HL-60 (cell line): Measurements from ENCODE around the gene APMAP.
"Not testable (repeated sequence)": the region's sequence is repeated elsewhere in the genome, so short reads cannot be mapped to it uniquely, and the experiment has no call there.

ENCODE experiments used
- DNase-seq, 2 experiments: peaks; one replicate each; pipeline ENCODE4 v3.0.0-alpha.2; 2010 to 2020; ENCODE audit warnings: low read depth in 1 of 2, low spot score in 1 of 2
- H3K27ac ChIP-seq: fragments of 250-450 bp; sonication (Bioruptor Pico); replicated peaks from 2 replicates; pipeline ENCODE4 v1.5.1; 2020; ENCODE audit warnings: mild to moderate bottlenecking, moderate library complexity
- H3K27me3 ChIP-seq: fragments of 250-450 bp; sonication (Bioruptor Pico); 2 replicates; pipeline ENCODE4 v1.5.1; 2021; ENCODE audit warnings: mild to moderate bottlenecking, moderate library complexity; ENCODE audit not compliant: insufficient read depth, poor library complexity, severe bottlenecking
- H3K4me3 ChIP-seq: replicated peaks from 2 replicates; pipeline ENCODE4 v1.5.1; 2011; ENCODE audit warnings: mild to moderate bottlenecking, control low read depth, low read length; ENCODE audit not compliant: insufficient read depth
- CTCF ChIP-seq: IDR thresholded peaks from one replicate; pipeline ENCODE4 v1.5.1; 2011; ENCODE audit warnings: low read length, control low read depth, inconsistent platforms; ENCODE audit not compliant: insufficient read depth
- GABPA ChIP-seq: IDR thresholded peaks from 2 replicates; pipeline ENCODE4 v1.6.1; 2012; ENCODE audit warnings: low read depth
- POLR2AphosphoS5 ChIP-seq: IDR thresholded peaks from 2 replicates; pipeline ENCODE4 v1.6.1; 2012; ENCODE audit warnings: low read depth
- REST ChIP-seq: IDR thresholded peaks from 2 replicates; pipeline ENCODE4 v1.6.1; 2012; ENCODE audit warnings: low read depth; ENCODE audit not compliant: insufficient replicate concordance
- SPI1 ChIP-seq: IDR thresholded peaks from 2 replicates; pipeline ENCODE4 v1.6.1; 2012; ENCODE audit warnings: low read depth, mild to moderate bottlenecking, borderline replicate concordance

Gene APMAP

GRCh38 chr20:24929867-24930723 lies 62.5 kb downstream of the APMAP start:
- peak in 1 of 2 experiments; percentile 64 for DNase-seq
- not testable (repeated sequence) for H3K4me3 ChIP-seq, H3K27me3 ChIP-seq
- peak overlapping the region; percentile 42 for H3K27ac ChIP-seq

- not testable (repeated sequence) for H3K4me3 ChIP-seq, DNase-seq, H3K27ac ChIP-seq, H3K27me3 ChIP-seq
Observed at GRCh38 chr20:24929259-24929658, 63.3 kb downstream of the APMAP start.

- DNase-seq, H3K27ac ChIP-seq, H3K4me3 ChIP-seq, H3K27me3 ChIP-seq: not testable (repeated sequence)
Observed at GRCh38 chr20:24920706-24921105, 71.8 kb downstream of the APMAP start.

- not testable (repeated sequence) for H3K4me3 ChIP-seq, H3K27ac ChIP-seq, DNase-seq, H3K27me3 ChIP-seq
Observed at GRCh38 chr20:24919665-24920064, 72.9 kb downstream of the APMAP start.

GRCh38 chr20:24918579-24919566 lies 73.7 kb downstream of the APMAP start:
- Histone ChIP-seq H3K4me3 (no peak overlapping the region), H3K27me3 (no peaks in the 10 kb centered on the region), H3K27ac (no peak overlapping the region)
- no peak for DNase-seq
- no peak for TF ChIP-seq GABPA
- no peak for TF ChIP-seq POLR2AphosphoS5
- no peak for TF ChIP-seq SPI1
- no peak for TF ChIP-seq REST
- no peak for TF ChIP-seq CTCF

GRCh38 chr20:24917797-24918578 lies 74.6 kb downstream of the APMAP start:
- DNase-seq = peak; percentile 42 to 51
- H3K4me3 ChIP-seq = no peak overlapping the region
- no peak overlapping the region for H3K27ac ChIP-seq
- TF ChIP-seq CTCF (peak; percentile 76), SPI1 (no peak), REST (no peak), POLR2AphosphoS5 (no peak)
- H3K27me3 ChIP-seq = no peaks in the 10 kb centered on the region
